ENCODE results near the gene POU2F2.

Gene POU2F2

GRCh38 chr19:42068756-42069571, 63.3 kb downstream of the POU2F2 start:
- no peaks in the 10 kb centered on the region for H3K36me3 ChIP-seq (ENCODE audit: insufficient read depth, low read length)
- TF ChIP-seq CTCF (IDR thresholded peaks at IDR 0.05; ENCODE audit: borderline replicate concordance, extremely low read depth, low read length, poor library complexity, severe bottlenecking) (no peak), EZH2 (IDR thresholded peaks at IDR 0.05; ENCODE audit: borderline replicate concordance, low read depth, low read length, severe bottlenecking) (no peak)
- peaks cover 3% of the 10 kb centered on the region for H3K27me3 ChIP-seq (ENCODE audit: insufficient read depth, low read length, poor library complexity)
- no peaks in the 10 kb centered on the region for H4K20me1 ChIP-seq (ENCODE audit: insufficient read depth, low read length)
- no peaks in the 10 kb centered on the region for H3K79me2 ChIP-seq (ENCODE audit: insufficient read depth, low read length)
- no peak overlapping the region for H3K4me2 ChIP-seq (ENCODE audit: insufficient read depth, low read length)
- no peak for DNase-seq
- ATAC-seq (ENCODE audit: insufficient read depth, low read depth), result no peak
- H3K27ac ChIP-seq (ENCODE audit: low read length), result no peak overlapping the region
- H3K9me3 ChIP-seq (ENCODE audit: insufficient read depth, low read length, severe bottlenecking), result no peaks in the 10 kb centered on the region
- H3K4me1 ChIP-seq (ENCODE audit: insufficient read depth, low read length), result no peaks in the 10 kb centered on the region
- no peak overlapping the region for H3K4me3 ChIP-seq (ENCODE audit: low read depth in 1 of 2, low read length in 2 of 2)
- no peak overlapping the region for H3K9ac ChIP-seq (ENCODE audit: low read depth, low read length)
- H2AFZ ChIP-seq (ENCODE audit: low read depth, low read length), result no peak overlapping the region

GRCh38 chr19:42068361-42068755, 63.9 kb downstream of the POU2F2 start:
- no peak overlapping the region for H2AFZ ChIP-seq (ENCODE audit: low read depth, low read length)
- H3K36me3 ChIP-seq (ENCODE audit: insufficient read depth, low read length), result no peaks in the 10 kb centered on the region
- no peaks in the 10 kb centered on the region for H4K20me1 ChIP-seq (ENCODE audit: insufficient read depth, low read length)
- H3K27ac ChIP-seq (ENCODE audit: low read length), result no peak overlapping the region
- no peaks in the 10 kb centered on the region for H3K9me3 ChIP-seq (ENCODE audit: insufficient read depth, low read length, severe bottlenecking)
- no peak overlapping the region for H3K4me2 ChIP-seq (ENCODE audit: insufficient read depth, low read length)
- ATAC-seq (ENCODE audit: insufficient read depth, low read depth) (no peak), DNase-seq (no peak)
- no peak overlapping the region for H3K4me3 ChIP-seq (ENCODE audit: low read depth in 1 of 2, low read length in 2 of 2)
- H3K79me2 ChIP-seq (ENCODE audit: insufficient read depth, low read length), result no peaks in the 10 kb centered on the region
- TF ChIP-seq EZH2 (IDR thresholded peaks at IDR 0.05; ENCODE audit: borderline replicate concordance, low read depth, low read length, severe bottlenecking), result no peak
- no peak for TF ChIP-seq CTCF (IDR thresholded peaks at IDR 0.05; ENCODE audit: borderline replicate concordance, extremely low read depth, low read length, poor library complexity, severe bottlenecking)
- peaks cover 3% of the 10 kb centered on the region for H3K27me3 ChIP-seq (ENCODE audit: insufficient read depth, low read length, poor library complexity)
- no peaks in the 10 kb centered on the region for H3K4me1 ChIP-seq (ENCODE audit: insufficient read depth, low read length)
- no peak overlapping the region for H3K9ac ChIP-seq (ENCODE audit: low read depth, low read length)

GRCh38 chr19:42067315-42067888, 64.8 kb downstream of the POU2F2 start:
- H3K9ac ChIP-seq (ENCODE audit: low read depth, low read length), result no peak overlapping the region
- no peaks in the 10 kb centered on the region for H3K9me3 ChIP-seq (ENCODE audit: insufficient read depth, low read length, severe bottlenecking)
- H3K4me2 ChIP-seq (ENCODE audit: insufficient read depth, low read length), result no peak overlapping the region
- H3K27me3 ChIP-seq (ENCODE audit: insufficient read depth, low read length, poor library complexity), result peaks cover 3% of the 10 kb centered on the region
- ATAC-seq (ENCODE audit: insufficient read depth, low read depth) (no peak), DNase-seq (no peak)
- H3K79me2 ChIP-seq (ENCODE audit: insufficient read depth, low read length), result no peaks in the 10 kb centered on the region
- no peak overlapping the region for H3K27ac ChIP-seq (ENCODE audit: low read length)
- H3K4me1 ChIP-seq (ENCODE audit: insufficient read depth, low read length), result no peaks in the 10 kb centered on the region
- H3K4me3 ChIP-seq (ENCODE audit: low read depth in 1 of 2, low read length in 2 of 2), result no peak overlapping the region
- TF ChIP-seq CTCF (IDR thresholded peaks at IDR 0.05; ENCODE audit: borderline replicate concordance, extremely low read depth, low read length, poor library complexity, severe bottlenecking), result no peak
- no peak for TF ChIP-seq EZH2 (IDR thresholded peaks at IDR 0.05; ENCODE audit: borderline replicate concordance, low read depth, low read length, severe bottlenecking)
- no peaks in the 10 kb centered on the region for H4K20me1 ChIP-seq (ENCODE audit: insufficient read depth, low read length)
- no peak overlapping the region for H2AFZ ChIP-seq (ENCODE audit: low read depth, low read length)
- H3K36me3 ChIP-seq (ENCODE audit: insufficient read depth, low read length), result no peaks in the 10 kb centered on the region
